Mesenchymal stem cell (in vitro differentiated cells and primary cell): ENCODE results near the gene CCNB1.
"Not testable (repeated sequence)": the region's sequence is repeated elsewhere in the genome, so short reads cannot be mapped to it uniquely, and the experiment has no call there.

Experiments used
- DNase-seq: peaks from one replicate; pipeline ENCODE4 v3.0.0-alpha.2; 2013
- H2AFZ ChIP-seq: one replicate; pipeline ENCODE4 v1.6.1; 2013; ENCODE audit warnings: low read depth, mild to moderate bottlenecking, control low read depth, inconsistent platforms, low read length, moderate library complexity
- H2AK5ac ChIP-seq: 2 replicates; pipeline ENCODE4 v1.6.1; 2013; ENCODE audit warnings: low read length, moderate library complexity, mild to moderate bottlenecking, inconsistent platforms; ENCODE audit not compliant: severe bottlenecking
- H2BK120ac ChIP-seq: one replicate; pipeline ENCODE4 v1.6.1; 2013; ENCODE audit warnings: low read depth, mild to moderate bottlenecking, inconsistent platforms, low read length, moderate library complexity
- H2BK12ac ChIP-seq, 2 experiments: one replicate each; pipeline ENCODE4 v1.6.1; 2013; ENCODE audit warnings: inconsistent platforms in 2 of 2, low read length in 2 of 2, mild to moderate bottlenecking in 2 of 2, moderate library complexity in 2 of 2, control low read depth in 1 of 2
- H2BK15ac ChIP-seq: one replicate; pipeline ENCODE4 v1.6.1; 2013; ENCODE audit warnings: mild to moderate bottlenecking, low read depth, inconsistent platforms; ENCODE audit not compliant: poor library complexity, severe bottlenecking
- H2BK5ac ChIP-seq: 2 replicates; pipeline ENCODE4 v1.6.1; 2013; ENCODE audit warnings: low read depth, mild to moderate bottlenecking, low read length, control low read depth, inconsistent platforms; ENCODE audit not compliant: poor library complexity, severe bottlenecking
- H3K14ac ChIP-seq, 2 experiments: one replicate each; pipeline ENCODE4 v1.6.1; 2013; ENCODE audit warnings: inconsistent platforms in 2 of 2, low read length in 2 of 2, control low read depth in 1 of 2, mild to moderate bottlenecking in 1 of 2, moderate library complexity in 1 of 2
- H3K18ac ChIP-seq, 2 experiments: one replicate each; pipeline ENCODE4 v1.6.1; 2013; ENCODE audit warnings: inconsistent platforms in 2 of 2, low read length in 2 of 2, control low read depth in 1 of 2, low read depth in 1 of 2, mild to moderate bottlenecking in 1 of 2
- H3K23ac ChIP-seq, 2 experiments: one replicate each; pipeline ENCODE4 v1.6.1; 2013; ENCODE audit warnings: inconsistent platforms in 2 of 2, low read length in 2 of 2, mild to moderate bottlenecking in 2 of 2, moderate library complexity in 2 of 2, control low read depth in 1 of 2
- H3K27ac ChIP-seq: 2 replicates; pipeline ENCODE4 v1.5.1; 2013; ENCODE audit warnings: mild to moderate bottlenecking, moderate library complexity, low read length, control low read depth, inconsistent platforms; ENCODE audit not compliant: poor library complexity, severe bottlenecking
- H3K27me3 ChIP-seq, 2 experiments: 2 replicates each; pipeline versions ENCODE4 v1.6.1 to v1.7.0; 2013; ENCODE audit warnings: low read length in 2 of 2, mild to moderate bottlenecking in 2 of 2, moderate library complexity in 2 of 2, control low read depth in 1 of 2, inconsistent platforms in 1 of 2; ENCODE audit not compliant: control insufficient read depth in 1 of 2, insufficient read depth in 1 of 2
- H3K36me3 ChIP-seq, 2 experiments: 2 replicates each; pipeline versions ENCODE4 v1.6.1 to v1.7.0; 2013; ENCODE audit warnings: low read length in 2 of 2, control low read depth in 1 of 2, inconsistent platforms in 1 of 2, low read depth in 1 of 2, mild to moderate bottlenecking in 1 of 2; ENCODE audit not compliant: insufficient read depth in 2 of 2, control insufficient read depth in 1 of 2
- H3K4ac ChIP-seq, 2 experiments: one replicate each; pipeline ENCODE4 v1.6.1; 2013; ENCODE audit warnings: inconsistent platforms in 2 of 2, low read length in 2 of 2, mild to moderate bottlenecking in 2 of 2, moderate library complexity in 2 of 2, control low read depth in 1 of 2, low read depth in 1 of 2
- H3K4me1 ChIP-seq: 2 replicates; pipeline ENCODE4 v1.6.1; 2013; ENCODE audit warnings: low read depth, low read length, control low read depth; ENCODE audit not compliant: control insufficient read depth, insufficient read depth
- H3K4me2 ChIP-seq: 2 replicates; pipeline ENCODE4 v1.6.1; 2013; ENCODE audit warnings: low read length, mild to moderate bottlenecking, inconsistent platforms; ENCODE audit not compliant: poor library complexity, severe bottlenecking
- H3K4me3 ChIP-seq, 2 experiments: 2 replicates each; pipeline versions ENCODE4 v1.5.1 to v1.7.0; 2013; ENCODE audit warnings: low read length in 2 of 2, mild to moderate bottlenecking in 2 of 2, control low read depth in 1 of 2, low read depth in 1 of 2; ENCODE audit not compliant: insufficient read depth in 1 of 2
- H3K79me1 ChIP-seq: replicated peaks from 2 replicates; pipeline ENCODE4 v1.6.1; 2013; ENCODE audit warnings: mild to moderate bottlenecking, control low read depth, low read length, inconsistent platforms; ENCODE audit not compliant: poor library complexity, severe bottlenecking
- H3K9ac ChIP-seq: 2 replicates; pipeline ENCODE4 v1.7.0; 2013; ENCODE audit warnings: mild to moderate bottlenecking, low read length, moderate library complexity
- H3K9me3 ChIP-seq: 2 replicates; pipeline ENCODE4 v1.7.0; 2013; ENCODE audit warnings: mild to moderate bottlenecking, low read length; ENCODE audit not compliant: control insufficient read depth
- H4K8ac ChIP-seq: one replicate; pipeline ENCODE4 v1.6.1; 2013; ENCODE audit warnings: inconsistent platforms, mild to moderate bottlenecking, low read length, moderate library complexity
- H4K91ac ChIP-seq: one replicate; pipeline ENCODE4 v1.6.1; 2013; ENCODE audit warnings: mild to moderate bottlenecking, low read length, inconsistent platforms
- WGBS: methylation state at CpG from one replicate; pipeline ENCODE4 v1.1.7; 2013; ENCODE audit warnings: mixed read lengths; 5-methylcytosine and 5-hydroxymethylcytosine counted together

Gene CCNB1

GRCh38 chr5:69134126-69134525 lies 32.8 kb upstream of the CCNB1 start:
- Histone ChIP-seq H3K9me3 (no peaks in the 10 kb centered on the region), H2BK5ac (no peak overlapping the region), H2AK5ac (no peak overlapping the region), H3K18ac (no peak overlapping the region), H2BK15ac (no peak overlapping the region), H3K36me3 (peaks cover 14 to 20% of the 10 kb centered on the region in 2 experiments), H3K27me3 (no peaks in the 10 kb centered on the region), H3K79me1 (peaks cover 2% of the 10 kb centered on the region), H2BK12ac (no peak overlapping the region), H3K4me3 (no peak overlapping the region), H4K8ac (no peak overlapping the region), H3K23ac (no peak overlapping the region), H3K9ac (no peak overlapping the region), H3K14ac (no peak overlapping the region), H2BK120ac (no peak overlapping the region), H3K4me1 (no peaks in the 10 kb centered on the region), H4K91ac (no peak overlapping the region), H3K4ac (no peak overlapping the region), H3K27ac (no peak overlapping the region), H3K4me2 (no peak overlapping the region), H2AFZ (no peak overlapping the region)
- DNase-seq = no peak
- WGBS = 77% methylated on average over 3 of the region's 7 CpGs

GRCh38 chr5:69136293-69136692 lies 30.7 kb upstream of the CCNB1 start:
- Histone ChIP-seq H3K27me3 (no peaks in the 10 kb centered on the region), H4K91ac (no peak overlapping the region), H3K4me1 (no peaks in the 10 kb centered on the region), H4K8ac (no peak overlapping the region), H2AK5ac (no peak overlapping the region), H3K27ac (no peak overlapping the region), H2BK5ac (no peak overlapping the region), H3K18ac (no peak overlapping the region), H3K36me3 (peaks cover 11 to 12% of the 10 kb centered on the region in 2 experiments), H3K9me3 (peaks cover 10% of the 10 kb centered on the region), H2BK15ac (no peak overlapping the region), H3K14ac (no peak overlapping the region), H3K4me2 (no peak overlapping the region), H3K4me3 (no peak overlapping the region), H2BK12ac (no peak overlapping the region), H3K23ac (no peak overlapping the region), H3K4ac (no peak overlapping the region), H2BK120ac (no peak overlapping the region), H3K79me1 (no peaks in the 10 kb centered on the region), H3K9ac (no peak overlapping the region), H2AFZ (no peak overlapping the region)
- DNase-seq = peak; percentile 41
- WGBS = 100% methylated on average over 3 of the region's 3 CpGs

GRCh38 chr5:69137208-69137607 lies 29.7 kb upstream of the CCNB1 start:
- H3K4me3 ChIP-seq, H3K27ac ChIP-seq: not testable (repeated sequence)
- 100% methylated on average over 1 of the region's 1 CpG for WGBS

GRCh38 chr5:69137807-69138206 lies 29.1 kb upstream of the CCNB1 start:
- Histone ChIP-seq H3K79me1 (no peaks in the 10 kb centered on the region), H2BK120ac (no peak overlapping the region), H3K23ac (no peak overlapping the region), H3K14ac (no peak overlapping the region), H3K4ac (no peak overlapping the region), H2BK12ac (no peak overlapping the region), H2AFZ (no peak overlapping the region), H3K4me2 (no peak overlapping the region), H3K27me3 (no peaks in the 10 kb centered on the region), H3K4me1 (no peaks in the 10 kb centered on the region), H3K36me3 (peaks cover 8 to 12% of the 10 kb centered on the region in 2 experiments), H2AK5ac (no peak overlapping the region), H3K18ac (no peak overlapping the region), H3K27ac (no peak overlapping the region), H3K9ac (no peak overlapping the region), H3K9me3 (peaks cover 10% of the 10 kb centered on the region), H2BK5ac (no peak overlapping the region), H3K4me3 (no peak overlapping the region), H2BK15ac (no peak overlapping the region), H4K91ac (no peak overlapping the region), H4K8ac (no peak overlapping the region)
- WGBS = 100% methylated on average over 3 of the region's 5 CpGs
- DNase-seq = no peak

More at GRCh38 chr5:69137208-69137607, 29.7 kb upstream of the CCNB1 start:
- H3K9ac ChIP-seq, H3K23ac ChIP-seq, H3K27me3 ChIP-seq, H3K18ac ChIP-seq, H2BK5ac ChIP-seq, DNase-seq, H3K4me2 ChIP-seq, H3K4ac ChIP-seq, H4K91ac ChIP-seq, H4K8ac ChIP-seq, H3K79me1 ChIP-seq, H2AFZ ChIP-seq, H2BK15ac ChIP-seq, H2AK5ac ChIP-seq, H3K4me1 ChIP-seq, H2BK12ac ChIP-seq, H3K14ac ChIP-seq, H2BK120ac ChIP-seq: not testable (repeated sequence)
- Histone ChIP-seq H3K9me3 (peaks cover 10% of the 10 kb centered on the region), H3K36me3 (peaks cover 10 to 12% of the 10 kb centered on the region in 2 experiments)
